IMR-90 (cell line): ENCODE measurements around the gene ABI3. TPM values are rescaled to one million over a fixed set of nuclear protein-coding genes. Genes with fewer than 3 reads are reported as not detected.

ENCODE experiments used
- ATAC-seq: fragments of 200-7000 bp; cut with Tn5 transposase; 2 replicates; pipeline ENCODE4 v1.9.1; 2020; ENCODE audit warnings: low read depth, mild to moderate bottlenecking, moderate library complexity
- BruUV-seq: library from RNA; stranded (reverse); fragments of 400-500 nt; replicated peaks from 2 replicates; lab custom pipeline; 2021; lab: Mats Ljungman, UMichigan
- CTCF ChIA-PET: fragments of 300-600 bp; formaldehyde crosslinking; extraction: SDS; loops from one replicate; lab custom pipeline; 2021; ENCODE audit warnings: antibody characterized with exemption; lab: Yijun Ruan, JAX
- POLR2A ChIA-PET: fragments of 300-600 bp; sonication (Branson Sonifier 250); formaldehyde crosslinking; loops from one replicate; lab custom pipeline; 2022; ENCODE audit warnings: antibody characterized with exemption; ENCODE audit not compliant: unreplicated experiment; lab: Charles Lee
- DNase-seq: peaks from one replicate; pipeline ENCODE4 v3.0.0; 2013
- H2AFZ ChIP-seq: replicated peaks from 2 replicates; pipeline ENCODE3; 2013; ENCODE audit warnings: low read length, mild to moderate bottlenecking; ENCODE audit not compliant: poor library complexity
- H2AK5ac ChIP-seq: 2 replicates; pipeline ENCODE4 v1.6.1; 2013; ENCODE audit warnings: low read depth, low read length, inconsistent platforms
- H2AK9ac ChIP-seq: replicated peaks from 2 replicates; pipeline ENCODE3; 2013; ENCODE audit warnings: mild to moderate bottlenecking, low read depth, low read length, moderate library complexity; ENCODE audit not compliant: poor library complexity
- H2BK120ac ChIP-seq: 2 replicates; pipeline ENCODE4 v1.6.1; 2013; ENCODE audit warnings: low read depth, low read length, inconsistent platforms
- H2BK15ac ChIP-seq: 3 replicates; pipeline ENCODE4 v1.6.1; 2013; ENCODE audit warnings: low read depth, low read length, inconsistent platforms
- H2BK20ac ChIP-seq: 2 replicates; pipeline ENCODE4 v1.6.1; 2013; ENCODE audit warnings: low read depth, mild to moderate bottlenecking, inconsistent platforms, low read length, moderate library complexity
- H2BK5ac ChIP-seq: 2 replicates; pipeline ENCODE4 v1.6.1; 2013; ENCODE audit warnings: mild to moderate bottlenecking, low read depth, low read length, inconsistent platforms; ENCODE audit not compliant: poor library complexity, severe bottlenecking
- H3K14ac ChIP-seq: replicated peaks from 2 replicates; pipeline ENCODE4 v1.6.1; 2013; ENCODE audit warnings: low read depth, low read length, inconsistent platforms
- H3K18ac ChIP-seq: 2 replicates; pipeline ENCODE4 v1.6.1; 2013; ENCODE audit warnings: low read depth, low read length, control low read depth
- H3K23ac ChIP-seq: 2 replicates; pipeline ENCODE4 v1.6.1; 2013; ENCODE audit warnings: low read depth, low read length, inconsistent platforms
- H3K27ac ChIP-seq: 2 replicates; pipeline ENCODE4 v1.5.1; 2013; ENCODE audit warnings: mild to moderate bottlenecking, control low read depth, low read length; ENCODE audit not compliant: insufficient read depth
- H3K27me3 ChIP-seq: 2 replicates; pipeline ENCODE4 v1.6.1; 2013; ENCODE audit warnings: low read length; ENCODE audit not compliant: control insufficient read depth, insufficient read depth
- H3K36me3 ChIP-seq: 2 replicates; pipeline ENCODE4 v1.6.1; 2013; ENCODE audit warnings: low read length, mixed read lengths; ENCODE audit not compliant: control insufficient read depth, insufficient read depth
- H3K4ac ChIP-seq: 2 replicates; pipeline ENCODE4 v1.6.1; 2013; ENCODE audit warnings: low read depth, low read length, inconsistent platforms
- H3K4me1 ChIP-seq: 2 replicates; pipeline ENCODE4 v1.6.1; 2013; ENCODE audit warnings: low read length, mixed read lengths; ENCODE audit not compliant: control insufficient read depth, insufficient read depth
- H3K4me2 ChIP-seq: 2 replicates; pipeline ENCODE4 v1.6.1; 2013; ENCODE audit warnings: low read depth, mild to moderate bottlenecking, control low read depth, low read length, moderate library complexity
- H3K4me3 ChIP-seq: 2 replicates; pipeline ENCODE4 v1.5.1; 2013; ENCODE audit warnings: low read depth, mild to moderate bottlenecking, control low read depth, low read length, moderate library complexity; ENCODE audit not compliant: insufficient read depth
- H3K56ac ChIP-seq: 2 replicates; pipeline ENCODE4 v1.6.1; 2013; ENCODE audit warnings: low read length, inconsistent platforms; ENCODE audit not compliant: insufficient read depth; ENCODE audit errors: extremely low read depth
- H3K79me1 ChIP-seq, 2 experiments: 2 replicates each; pipeline ENCODE4 v1.6.1; 2013; ENCODE audit warnings: low read length in 2 of 2, inconsistent platforms in 1 of 2, low read depth in 1 of 2
- H3K9ac ChIP-seq: 2 replicates; pipeline ENCODE4 v1.6.1; 2013; ENCODE audit warnings: low read depth, low read length, control low read depth
- H3K9me1 ChIP-seq: 2 replicates; pipeline ENCODE4 v1.6.1; 2013; ENCODE audit warnings: low read length, inconsistent platforms; ENCODE audit not compliant: insufficient read depth
- H3K9me3 ChIP-seq: 2 replicates; pipeline ENCODE4 v1.6.1; 2013; ENCODE audit warnings: low read length; ENCODE audit not compliant: control insufficient read depth, insufficient read depth
- H4K20me1 ChIP-seq: 2 replicates; pipeline ENCODE4 v1.6.1; 2013; ENCODE audit warnings: low read length, inconsistent platforms; ENCODE audit not compliant: insufficient read depth
- H4K5ac ChIP-seq: 2 replicates; pipeline ENCODE4 v1.6.1; 2013; ENCODE audit warnings: mild to moderate bottlenecking, low read depth, low read length, control low read depth
- H4K8ac ChIP-seq, 2 experiments: 2 replicates each; pipeline ENCODE4 v1.6.1; 2013; ENCODE audit warnings: low read depth in 2 of 2, low read length in 2 of 2, control low read depth in 1 of 2, inconsistent platforms in 1 of 2
- H4K91ac ChIP-seq: 2 replicates; pipeline ENCODE4 v1.6.1; 2013; ENCODE audit warnings: low read depth, low read length, inconsistent platforms; ENCODE audit not compliant: insufficient read depth
- BHLHE40 ChIP-seq: fragments of 150-350 bp; IDR thresholded peaks from 2 replicates; pipeline ENCODE4 v1.6.1; 2016; ENCODE audit warnings: mild to moderate bottlenecking, low read depth, low read length
- CEBPB ChIP-seq: IDR thresholded peaks from 2 replicates; pipeline ENCODE4 v1.6.1; 2012; ENCODE audit warnings: low read depth, low read length, improper control_type of control experiment
- FOS ChIP-seq: fragments of 150-350 bp; IDR thresholded peaks from 2 replicates; pipeline ENCODE4 v1.6.1; 2016; ENCODE audit warnings: low read depth, low read length
- MAFK ChIP-seq: IDR thresholded peaks from 2 replicates; pipeline ENCODE4 v1.6.1; 2012; ENCODE audit warnings: low read depth, low read length, improper control_type of control experiment
- POLR2A ChIP-seq: IDR thresholded peaks from 2 replicates; pipeline ENCODE4 v1.6.1; 2012; ENCODE audit warnings: mild to moderate bottlenecking, low read depth, low read length
- RAD21 ChIP-seq: IDR thresholded peaks from 2 replicates; pipeline ENCODE4 v1.6.1; 2012; ENCODE audit warnings: low read length, improper control_type of control experiment
- RCOR1 ChIP-seq: IDR thresholded peaks from 2 replicates; pipeline ENCODE4 v1.6.1; 2012; ENCODE audit warnings: mild to moderate bottlenecking, low read length, improper control_type of control experiment; ENCODE audit not compliant: insufficient replicate concordance
- RFX5 ChIP-seq: IDR thresholded peaks from 2 replicates; pipeline ENCODE4 v1.8.0; 2012; ENCODE audit warnings: low read depth, mild to moderate bottlenecking, low read length, moderate library complexity
- SMC3 ChIP-seq: fragments of 150-350 bp; IDR thresholded peaks from 2 replicates; pipeline ENCODE4 v1.6.1; 2016; ENCODE audit warnings: low read depth, mild to moderate bottlenecking, antibody characterized with exemption, low read length, moderate library complexity
- WGBS, 2 experiments: methylation state at CpG; one replicate each; pipeline versions ENCODE4 v1.1.5 to v1.1.7; 2013; ENCODE audit warnings: missing lambda C conversion rate in 2 of 2; ENCODE audit not compliant: insufficient read length in 1 of 2; ENCODE audit errors: extremely low coverage in 2 of 2; 5-methylcytosine and 5-hydroxymethylcytosine counted together
- dilution Hi-C: fragments of 300-500 bp; cut with HindIII; formaldehyde crosslinking; loops from one replicate; pipeline ENCODE4 v1.14.3; 2018; ENCODE audit warnings: low sequenced_read_pairs; ENCODE audit not compliant: unreplicated experiment
- in situ Hi-C: fragments of 300-500 bp; cut with MboI; formaldehyde crosslinking; loops from 3 replicates; pipeline ENCODE4 v1.14.3; 2019; ENCODE audit warnings: low sequenced_read_pairs, inconsistent platforms, mixed read lengths
- intact Hi-C: fragments of 100-400 bp; cut with micrococcal nuclease; formaldehyde crosslinking; loops from 2 replicates; pipeline ENCODE4 v1.10.0; 2022
- polyA plus RNA-seq, 3 experiments: library from polyadenylated mRNA; depleted of rRNA; stranded (reverse); fragments of >200 nt; gene quantifications; 2 replicates each; pipeline ENCODE4 v1.2.3, GENCODE V29; 2012; ENCODE audit warnings: low replicate concordance in 1 of 3
- total RNA-seq: library from RNA; depleted of rRNA; stranded (reverse); fragments of >200 nt; gene quantifications from 2 replicates; pipeline ENCODE4 v1.2.3, GENCODE V29; 2012

The ABI3 gene
- total and polyA plus RNA-seq, 2 of the 4 experiments (the other 2 are of a cell fraction), result 1.1 to 1.2 TPM

- Histone ChIP-seq H3K27ac (no peak overlapping the region), H3K9me1 (no peaks in the 10 kb centered on the region), H3K4me2 (no peak overlapping the region), H3K23ac (no peak overlapping the region), H3K27me3 (peaks cover 51% of the 10 kb centered on the region), H2BK20ac (no peak overlapping the region), H2BK15ac (no peak overlapping the region), H2AK9ac (no peak overlapping the region), H3K14ac (no peak overlapping the region), H2BK120ac (no peak overlapping the region), H4K91ac (no peak overlapping the region), H3K4me3 (no peak overlapping the region), H2AK5ac (no peak overlapping the region), H3K4ac (no peak overlapping the region), H3K18ac (no peak overlapping the region), H4K20me1 (no peaks in the 10 kb centered on the region), H3K4me1 (no peaks in the 10 kb centered on the region; the same call in 1 of the 2 replicates), H4K5ac (no peak overlapping the region), H3K36me3 (no peaks in the 10 kb centered on the region), H2AFZ (no peak overlapping the region), H3K56ac (no peak overlapping the region), H3K9me3 (no peaks in the 10 kb centered on the region), H4K8ac (no peak overlapping the region), H2BK5ac (no peak overlapping the region), H3K9ac (no peak overlapping the region), H3K79me1 (no peaks in the 10 kb centered on the region)
- no CpG with 5 or more reads among the region's 3 CpGs for WGBS, 2 experiments
- no peak for DNase-seq
- BruUV-seq, result no TSS peak
- intact Hi-C loops (loop anchor here (1.0 to 5.0 kb wide), 3 partner anchors 35 to 165 kb away; no protein-coding TSS in a partner anchor), dilution Hi-C loops (no loop called here), in situ Hi-C loops (no loop called here)
- ChIA-PET CTCF (interaction anchor here (0.5 to 2.4 kb wide), 6 partner anchors 22 to 421 kb away, joined by 3 to 12 read pairs (median 4); no protein-coding TSS in a partner anchor), POLR2A (no interaction called here)
- TF ChIP-seq RFX5 (no peak), RAD21 (no peak), SMC3 (no peak), CEBPB (no peak), MAFK (no peak), POLR2A (no peak), RCOR1 (no peak), FOS (no peak), BHLHE40 (no peak)
- ATAC-seq, result no peak
These were observed 16.4 kb downstream of the ABI3 start for GRCh38 chr17:49226771-49227435.
